ENCODE results near the gene KRT85.

Gene KRT85

GRCh38 chr12:52394836-52395405 is 27.6 kb upstream of the KRT85 start:
- DNase-seq (ENCODE audit: low spot score) = no peak

- no peak for DNase-seq (ENCODE audit: low spot score)
These were observed 25.3 kb upstream of the KRT85 start for GRCh38 chr12:52392465-52393007.

GRCh38 chr12:52391618-52392002 is 24.3 kb upstream of the KRT85 start:
- no peak for DNase-seq (ENCODE audit: low spot score)

GRCh38 chr12:52390739-52391617 is 23.7 kb upstream of the KRT85 start:
- DNase-seq (ENCODE audit: low spot score) = no peak

GRCh38 chr12:52389313-52390207 is 22.3 kb upstream of the KRT85 start:
- no peak for DNase-seq (ENCODE audit: low spot score)

GRCh38 chr12:52387859-52388258 is 20.6 kb upstream of the KRT85 start:
- DNase-seq (ENCODE audit: low spot score) = no peak

- DNase-seq (ENCODE audit: low spot score) = no peak
These were observed 18.0 kb upstream of the KRT85 start, which contains the start of gene KRT84 for GRCh38 chr12:52385226-52385702. TSS of gene KRT84 (minus strand) at chr12:52385652. CDS start at chr12:52385585, 67 bp downstream.

- no peak for DNase-seq (ENCODE audit: low spot score)
These were observed 16.1 kb upstream of the KRT85 start for GRCh38 chr12:52383331-52383730.

- DNase-seq (ENCODE audit: low spot score) = no peak
These were observed 15.6 kb upstream of the KRT85 start for GRCh38 chr12:52382854-52383253.

GRCh38 chr12:52381206-52381605 is 13.9 kb upstream of the KRT85 start:
- no peak for DNase-seq (ENCODE audit: low spot score)

GRCh38 chr12:52380271-52380694 is 13.0 kb upstream of the KRT85 start:
- peak; percentile 9 for DNase-seq (ENCODE audit: low spot score)

- DNase-seq (ENCODE audit: low spot score) = no peak
These were observed 12.3 kb upstream of the KRT85 start for GRCh38 chr12:52379536-52379935.

GRCh38 chr12:52378091-52378490 is 10.8 kb upstream of the KRT85 start:
- no peak for DNase-seq (ENCODE audit: low spot score)

- no peak for DNase-seq (ENCODE audit: low spot score)
These were observed 10.0 kb upstream of the KRT85 start for GRCh38 chr12:52377266-52377665.

GRCh38 chr12:52372216-52373154 is 5.2 kb upstream of the KRT85 start:
- DNase-seq (ENCODE audit: low spot score) = peak; percentile 42

GRCh38 chr12:52371716-52372115 is 4.4 kb upstream of the KRT85 start:
- no peak for DNase-seq (ENCODE audit: low spot score)

GRCh38 chr12:52370926-52371608 is 3.8 kb upstream of the KRT85 start:
- no peak for DNase-seq (ENCODE audit: low spot score)

GRCh38 chr12:52369809-52370208 is 2.5 kb upstream of the KRT85 start:
- DNase-seq (ENCODE audit: low spot score) = no peak

- no peak for DNase-seq (ENCODE audit: low spot score)
These were observed 1.9 kb upstream of the KRT85 start for GRCh38 chr12:52369211-52369610.

- no peak for DNase-seq (ENCODE audit: low spot score)
These were observed 1.2 kb upstream of the KRT85 start for GRCh38 chr12:52368508-52368907.
